Activated naive CD4-positive, alpha-beta T cell treated with anti-CD3 and anti-CD28 coated beads for 36 hours (primary cell): ENCODE data around the gene DLX3. TPM values are rescaled to one million over a fixed set of nuclear protein-coding genes. Genes with fewer than 3 reads are reported as not detected.

Experiments used
- CTCF ChIA-PET: fragments of 350-600 bp; sonication (Branson Sonifier 250); formaldehyde crosslinking; loops from one replicate; lab custom pipeline; 2021; ENCODE audit warnings: antibody characterized with exemption; lab: Charles Lee
- DNase-seq: peaks from one replicate; pipeline ENCODE4 v3.0.0-alpha.2; 2020
- H3K27ac Mint-ChIP-seq: one replicate; pipeline ENCODE4 v1.8.0; 2021; ENCODE audit warnings: mild to moderate bottlenecking, mixed read lengths
- H3K27me3 Mint-ChIP-seq: one replicate; pipeline ENCODE4 v1.8.0; 2021; ENCODE audit warnings: low read depth, mixed read lengths
- H3K36me3 Mint-ChIP-seq: one replicate; pipeline ENCODE4 v1.8.0; 2021; ENCODE audit warnings: low read depth, mixed read lengths
- H3K4me1 Mint-ChIP-seq: one replicate; pipeline ENCODE4 v1.8.0; 2021; ENCODE audit warnings: low read depth, mixed read lengths
- H3K4me3 Mint-ChIP-seq: one replicate; pipeline ENCODE4 v1.8.0; 2021; ENCODE audit warnings: mild to moderate bottlenecking, moderate library complexity, mixed read lengths
- H3K9me3 Mint-ChIP-seq: one replicate; pipeline ENCODE4 v1.8.0; 2021; ENCODE audit warnings: mixed read lengths
- intact Hi-C: fragments of 100-400 bp; cut with micrococcal nuclease; formaldehyde crosslinking; loops from one replicate; pipeline ENCODE4 v1.15.1; 2023
- total RNA-seq, 2 experiments: library from RNA; stranded (reverse); gene quantifications; one replicate each; pipeline ENCODE4 v1.2.3, GENCODE V29; 2021

DLX3 gene
- total RNA-seq, 2 experiments from 2014 or later: not detected

DNA sequence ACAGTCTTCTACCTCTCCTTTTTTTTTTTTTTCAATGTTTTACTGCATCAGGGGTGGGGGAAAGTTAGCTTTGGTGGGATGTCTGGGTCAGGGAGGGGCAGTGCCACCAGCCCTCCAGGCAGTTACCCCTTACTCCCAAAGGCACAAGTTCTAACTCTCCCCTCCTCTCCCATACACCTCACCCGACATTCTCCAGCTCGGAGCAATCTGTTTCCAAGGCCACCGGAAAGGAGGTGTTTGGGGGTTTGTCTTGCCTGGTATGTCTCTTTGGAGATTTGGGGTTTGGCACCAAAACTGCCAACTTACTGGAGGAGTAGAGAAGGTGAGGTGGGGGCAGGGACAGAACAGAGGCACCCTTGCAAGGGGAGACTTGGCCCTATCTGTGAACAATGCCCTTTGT is 4.7 kb downstream of the DLX3 start:
- intact Hi-C loops: no loop called here
- H3K27ac Mint-ChIP-seq: no peak overlapping the region
- H3K4me3 Mint-ChIP-seq: no peak overlapping the region

DNA sequence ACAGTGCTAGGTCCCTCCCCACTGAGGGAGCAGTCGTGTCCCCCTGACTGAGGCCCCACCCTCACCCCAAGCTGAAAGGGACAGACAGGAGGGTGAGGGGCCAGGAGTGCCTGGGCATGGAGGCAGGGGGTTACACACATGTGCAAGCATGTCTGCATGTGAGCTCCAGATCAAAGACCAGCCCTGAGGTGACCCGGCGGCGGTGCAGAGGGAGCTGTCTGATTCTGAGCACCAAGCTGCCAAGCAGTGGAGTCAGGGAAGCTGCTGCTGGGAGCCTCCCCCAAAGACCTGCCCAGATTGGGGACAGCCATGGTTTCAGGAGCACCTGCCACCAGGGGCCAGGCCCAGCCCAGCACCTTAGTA is 5.5 kb downstream of the DLX3 start:
- no peak for DNase-seq
- H3K27me3 Mint-ChIP-seq: peaks cover 49% of the 10 kb centered on the region
- no peaks in the 10 kb centered on the region for H3K9me3 Mint-ChIP-seq
- peaks cover 11% of the 10 kb centered on the region for H3K4me1 Mint-ChIP-seq
- CTCF ChIA-PET: interaction anchor here (1.2 to 3.4 kb wide), 4 partner anchors 8 to 47 kb away, joined by 3 to 28 read pairs (median 6); no protein-coding TSS in a partner anchor
- intact Hi-C loops: no loop called here
- H3K27ac Mint-ChIP-seq: no peak overlapping the region
- no peaks in the 10 kb centered on the region for H3K36me3 Mint-ChIP-seq
- H3K4me3 Mint-ChIP-seq: no peak overlapping the region

More for the DNA sequence above, 4.7 kb downstream of the DLX3 start:
- CTCF ChIA-PET: interaction anchor here (0.5 to 1.9 kb wide), 4 partner anchors 10 to 94 kb away, joined by 3 to 8 read pairs (median 3); no protein-coding TSS in a partner anchor
- Mint-ChIP-seq H3K9me3 (no peaks in the 10 kb centered on the region), H3K27me3 (peaks cover 57% of the 10 kb centered on the region), H3K36me3 (no peaks in the 10 kb centered on the region), H3K4me1 (peaks cover 17% of the 10 kb centered on the region)
- no peak for DNase-seq

DNA sequence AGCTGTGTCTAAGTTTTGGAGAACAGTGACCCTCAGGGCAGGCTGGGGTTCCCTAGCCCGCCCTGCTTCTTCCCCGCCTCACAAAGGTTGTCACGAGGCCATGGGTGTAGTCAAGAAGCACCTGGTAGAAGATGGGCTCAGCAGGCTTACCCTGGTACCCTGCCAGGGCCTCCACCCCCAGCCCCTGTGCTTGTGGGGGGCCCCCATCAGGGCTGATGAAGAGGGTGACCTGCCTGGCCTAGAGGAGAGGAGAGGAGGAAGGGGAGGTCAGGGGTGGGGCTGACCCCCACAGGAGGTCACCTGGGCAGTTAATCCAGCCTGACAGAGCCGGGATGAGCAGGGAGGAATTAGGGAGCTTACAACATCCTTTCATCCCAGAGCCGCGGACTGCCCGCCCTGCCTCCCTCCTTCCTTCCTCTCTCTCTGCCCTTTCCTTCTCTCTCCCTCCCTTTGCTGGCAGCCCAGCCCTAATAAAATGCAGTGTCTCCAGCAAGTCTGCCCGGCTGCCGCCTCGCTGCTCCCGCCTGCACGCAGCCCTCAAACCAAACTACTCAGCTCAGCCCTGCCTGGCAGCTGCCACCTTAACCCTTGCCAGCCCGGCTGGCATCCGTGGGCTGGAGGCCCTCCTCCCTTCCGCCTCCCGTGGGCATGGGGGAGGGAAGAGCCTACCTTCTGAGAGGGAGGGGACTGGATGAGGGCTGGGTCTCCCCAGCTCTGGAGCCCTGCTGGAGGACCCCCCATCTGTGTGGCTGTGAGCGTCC is 7.2 kb downstream of the DLX3 start:
- CTCF ChIA-PET: interaction anchor here (0.6 to 3.4 kb wide), 3 partner anchors 9 to 131 kb away, joined by 3 to 28 read pairs (median 4); no protein-coding TSS in a partner anchor
- H3K4me3 Mint-ChIP-seq: no peak overlapping the region
- intact Hi-C loops: no loop called here

DNA sequence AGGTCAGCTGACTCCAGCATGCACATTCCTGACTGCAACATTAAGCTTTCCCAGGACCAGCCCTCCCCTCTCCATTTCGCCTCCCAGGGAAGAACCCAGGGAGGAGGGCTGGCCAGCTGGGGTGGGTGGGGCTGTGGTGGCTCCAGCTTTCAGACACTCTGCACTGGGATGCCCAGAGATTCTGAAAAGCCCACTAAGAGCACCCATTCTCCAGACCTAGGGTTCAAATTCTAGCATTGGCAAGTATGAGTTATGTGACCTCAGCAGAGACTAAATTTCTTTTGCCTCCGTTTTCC is 7.8 kb downstream of the DLX3 start:
- Mint-ChIP-seq H3K27ac (no peak overlapping the region), H3K36me3 (no peaks in the 10 kb centered on the region), H3K4me3 (no peak overlapping the region), H3K27me3 (peaks cover 36% of the 10 kb centered on the region), H3K4me1 (no peaks in the 10 kb centered on the region), H3K9me3 (no peaks in the 10 kb centered on the region)
- CTCF ChIA-PET: interaction anchor here (3.4 kb wide), 1 partner anchor 10 kb away, joined by 28 read pairs; no protein-coding TSS in a partner anchor
- intact Hi-C loops: no loop called here
- DNase-seq: no peak

More for the DNA sequence above, 7.2 kb downstream of the DLX3 start:
- H3K9me3 Mint-ChIP-seq: no peaks in the 10 kb centered on the region
- no peaks in the 10 kb centered on the region for H3K36me3 Mint-ChIP-seq
- H3K27me3 Mint-ChIP-seq: peaks cover 39% of the 10 kb centered on the region
- H3K27ac Mint-ChIP-seq: no peak overlapping the region
- no peak for DNase-seq
- peaks cover under 1% of the 10 kb centered on the region for H3K4me1 Mint-ChIP-seq

DNA sequence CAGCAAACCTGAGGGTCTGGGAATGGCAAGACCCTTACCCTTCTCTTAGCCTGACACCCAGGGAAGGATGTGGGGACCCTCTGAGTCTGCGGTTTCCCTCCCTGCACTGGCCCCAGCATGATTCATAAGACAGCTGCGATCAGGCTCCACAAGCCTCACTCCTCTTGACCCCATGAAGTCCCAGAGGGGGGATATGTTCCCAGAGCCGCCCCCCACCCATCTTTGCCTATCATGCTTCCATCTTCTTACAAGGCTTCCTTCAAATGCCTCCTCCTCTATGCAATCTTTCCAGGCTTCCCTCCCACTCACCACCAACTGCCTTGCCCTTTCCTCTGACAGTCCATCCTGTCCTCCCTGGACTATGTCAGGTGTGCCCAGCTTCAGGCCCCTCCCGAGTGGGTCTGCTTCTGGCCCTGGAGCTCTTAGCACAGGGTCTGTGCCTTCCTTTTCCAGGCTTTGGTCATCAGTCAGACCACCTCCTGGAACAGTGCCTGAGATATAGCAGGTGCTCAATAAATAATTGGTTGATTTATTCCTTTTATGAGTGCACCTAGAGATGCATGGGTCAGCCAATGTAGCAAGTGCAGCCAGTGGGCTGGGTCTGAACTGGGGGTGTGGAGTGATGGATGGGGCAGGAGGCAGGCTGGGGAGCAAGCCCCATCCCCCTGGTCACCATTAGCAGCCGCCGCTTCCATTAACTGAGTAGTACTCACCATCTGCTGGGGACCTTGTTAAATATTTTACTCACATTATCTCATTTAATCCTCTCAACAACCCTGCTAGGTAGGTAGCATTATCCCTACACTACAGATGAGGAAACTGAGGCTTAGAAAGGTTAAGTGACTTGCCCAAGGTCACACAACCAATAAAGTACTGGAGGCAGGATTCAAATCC is 8.4 kb downstream of the DLX3 start:
- H3K27me3 Mint-ChIP-seq: peaks cover 34% of the 10 kb centered on the region
- no peaks in the 10 kb centered on the region for H3K9me3 Mint-ChIP-seq
- H3K27ac Mint-ChIP-seq: no peak overlapping the region
- no peak overlapping the region for H3K4me3 Mint-ChIP-seq
- H3K36me3 Mint-ChIP-seq: no peaks in the 10 kb centered on the region
- DNase-seq: no peak
- H3K4me1 Mint-ChIP-seq: no peaks in the 10 kb centered on the region
- CTCF ChIA-PET: interaction anchor here (1.1 to 3.4 kb wide), 4 partner anchors 10 to 35 kb away, joined by 3 to 28 read pairs (median 4); no protein-coding TSS in a partner anchor
- intact Hi-C loops: no loop called here

DNA sequence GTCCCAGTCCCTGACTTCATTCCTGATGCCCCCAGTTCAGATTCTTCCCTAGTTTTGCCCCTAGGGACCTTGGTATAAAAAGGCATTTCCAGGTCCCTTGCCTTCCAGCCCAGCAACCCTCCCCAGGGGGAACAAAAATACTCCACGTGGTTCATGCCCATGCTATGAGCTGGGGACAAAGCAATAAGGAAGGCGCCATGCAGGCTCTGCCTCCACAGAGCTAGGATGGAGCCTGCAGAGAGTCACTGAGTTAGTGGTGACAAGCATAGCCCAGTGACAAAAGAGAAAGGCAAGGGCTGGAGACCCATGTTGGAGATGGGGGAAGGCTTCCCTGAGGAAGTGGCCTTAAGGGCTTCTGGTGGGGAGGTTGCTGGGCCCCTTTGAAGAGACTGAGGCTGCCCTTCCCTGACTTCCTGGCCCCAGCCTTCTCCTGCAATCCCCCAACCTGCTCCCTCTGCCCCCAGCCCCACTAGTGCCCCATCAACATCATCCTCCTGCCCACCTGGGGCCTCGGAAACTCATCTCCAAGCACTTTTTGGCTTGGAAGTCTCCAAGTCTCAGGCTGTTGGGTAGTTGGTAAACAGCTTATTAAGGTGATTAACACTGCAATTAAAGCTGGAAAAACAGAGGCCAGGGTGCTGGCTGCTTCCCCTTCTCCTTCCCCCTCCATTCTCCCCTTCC is 9.6 kb downstream of the DLX3 start:
- Mint-ChIP-seq H3K4me1 (no peaks in the 10 kb centered on the region), H3K9me3 (no peaks in the 10 kb centered on the region), H3K27me3 (peaks cover 26% of the 10 kb centered on the region), H3K4me3 (no peak overlapping the region), H3K36me3 (no peaks in the 10 kb centered on the region), H3K27ac (no peak overlapping the region)
- DNase-seq: no peak
- CTCF ChIA-PET: interaction anchor here (1.1 to 1.2 kb wide), 3 partner anchors 11 to 34 kb away, joined by 3 to 5 read pairs (median 3); no protein-coding TSS in a partner anchor
- intact Hi-C loops: no loop called here

DNA sequence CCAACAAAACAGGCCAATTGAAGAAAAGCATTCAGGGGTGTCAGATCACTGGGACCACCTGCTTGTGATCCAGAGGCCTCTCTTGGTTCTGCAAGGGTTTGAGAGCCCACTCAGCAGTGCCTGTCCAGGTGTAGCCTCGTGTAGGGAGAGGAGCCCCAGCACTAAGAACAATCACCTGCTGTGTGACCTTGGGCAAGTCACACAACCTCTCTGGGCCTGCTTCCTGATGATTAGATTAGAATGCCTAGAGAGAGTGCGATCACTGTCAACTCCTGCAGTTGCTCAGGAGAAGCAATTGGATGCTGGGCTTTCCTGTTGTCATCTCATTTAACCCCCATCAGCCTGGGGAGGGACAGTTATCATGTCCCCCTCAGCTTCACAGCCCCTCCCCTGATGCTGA is 10.2 kb downstream of the DLX3 start:
- H3K36me3 Mint-ChIP-seq: no peaks in the 10 kb centered on the region
- H3K9me3 Mint-ChIP-seq: no peaks in the 10 kb centered on the region
- CTCF ChIA-PET: interaction anchor here (0.7 to 1.3 kb wide), 2 partner anchors 9 to 82 kb away, joined by 3 read pairs; no protein-coding TSS in a partner anchor
- H3K4me3 Mint-ChIP-seq: no peak overlapping the region
- H3K27ac Mint-ChIP-seq: no peak overlapping the region
- H3K27me3 Mint-ChIP-seq: peaks cover 24% of the 10 kb centered on the region
- no peak for DNase-seq
- intact Hi-C loops: no loop called here
- no peaks in the 10 kb centered on the region for H3K4me1 Mint-ChIP-seq

DNA sequence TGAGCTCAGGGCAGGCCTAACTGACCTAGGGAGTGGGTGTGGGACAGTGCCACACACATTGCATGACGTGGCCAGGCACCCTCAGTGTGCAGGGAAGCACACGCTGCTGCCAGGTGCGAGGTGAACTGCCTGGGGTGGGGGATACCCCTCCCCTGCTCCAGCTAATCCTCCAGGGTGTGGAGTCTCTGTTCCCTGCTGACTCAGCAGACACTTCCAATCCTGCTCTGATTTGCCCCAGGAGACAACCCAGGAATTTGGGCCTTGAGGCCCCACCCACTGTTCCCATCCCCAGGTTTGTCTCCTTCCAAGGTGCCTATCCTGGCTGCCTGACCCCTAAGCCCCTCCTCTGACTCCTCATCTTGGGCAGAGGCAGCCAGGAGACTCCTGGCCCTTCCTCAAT is 10.7 kb downstream of the DLX3 start:
- no peak overlapping the region for H3K27ac Mint-ChIP-seq
- H3K9me3 Mint-ChIP-seq: no peaks in the 10 kb centered on the region
- CTCF ChIA-PET: interaction anchor here (0.7 to 1.5 kb wide), 3 partner anchors 10 to 427 kb away, joined by 3 read pairs; no protein-coding TSS in a partner anchor
- no peak for DNase-seq
- H3K27me3 Mint-ChIP-seq: peaks cover 21% of the 10 kb centered on the region
- no peak overlapping the region for H3K4me3 Mint-ChIP-seq
- no peaks in the 10 kb centered on the region for H3K36me3 Mint-ChIP-seq
- H3K4me1 Mint-ChIP-seq: no peaks in the 10 kb centered on the region
- intact Hi-C loops: no loop called here

DNA sequence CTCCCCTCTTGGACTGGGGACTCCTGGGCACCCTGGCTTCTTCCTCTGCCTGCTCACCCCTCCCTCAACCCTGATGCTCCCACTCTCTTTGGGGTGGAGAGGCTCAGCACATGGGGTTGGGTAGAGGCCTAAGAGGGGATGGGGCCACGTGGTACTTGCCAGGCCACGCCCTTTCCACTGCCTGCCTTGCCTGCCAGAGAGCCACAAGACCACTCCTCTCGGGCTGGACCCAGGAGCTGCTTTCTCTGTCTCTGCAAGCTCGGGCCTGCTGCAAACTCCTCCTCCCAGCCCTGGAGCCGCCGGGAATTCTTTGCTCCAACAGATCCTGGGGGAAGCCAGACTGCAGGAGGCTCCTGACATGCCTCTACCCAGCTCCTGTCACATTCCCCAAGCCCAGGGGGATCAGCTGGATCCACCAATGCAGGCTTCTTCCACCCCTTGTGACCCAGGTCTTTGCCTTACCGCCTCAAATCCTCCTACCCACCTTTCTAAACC is 14.3 kb downstream of the DLX3 start:
- Mint-ChIP-seq H3K27me3 (peaks cover 8% of the 10 kb centered on the region), H3K27ac (no peak overlapping the region), H3K36me3 (no peaks in the 10 kb centered on the region), H3K4me3 (no peak overlapping the region), H3K9me3 (no peaks in the 10 kb centered on the region), H3K4me1 (no peaks in the 10 kb centered on the region)
- CTCF ChIA-PET: interaction anchor here (1.1 kb wide), 1 partner anchor 9 kb away, joined by 3 read pairs; no protein-coding TSS in a partner anchor
- intact Hi-C loops: no loop called here
- DNase-seq: no peak

DNA sequence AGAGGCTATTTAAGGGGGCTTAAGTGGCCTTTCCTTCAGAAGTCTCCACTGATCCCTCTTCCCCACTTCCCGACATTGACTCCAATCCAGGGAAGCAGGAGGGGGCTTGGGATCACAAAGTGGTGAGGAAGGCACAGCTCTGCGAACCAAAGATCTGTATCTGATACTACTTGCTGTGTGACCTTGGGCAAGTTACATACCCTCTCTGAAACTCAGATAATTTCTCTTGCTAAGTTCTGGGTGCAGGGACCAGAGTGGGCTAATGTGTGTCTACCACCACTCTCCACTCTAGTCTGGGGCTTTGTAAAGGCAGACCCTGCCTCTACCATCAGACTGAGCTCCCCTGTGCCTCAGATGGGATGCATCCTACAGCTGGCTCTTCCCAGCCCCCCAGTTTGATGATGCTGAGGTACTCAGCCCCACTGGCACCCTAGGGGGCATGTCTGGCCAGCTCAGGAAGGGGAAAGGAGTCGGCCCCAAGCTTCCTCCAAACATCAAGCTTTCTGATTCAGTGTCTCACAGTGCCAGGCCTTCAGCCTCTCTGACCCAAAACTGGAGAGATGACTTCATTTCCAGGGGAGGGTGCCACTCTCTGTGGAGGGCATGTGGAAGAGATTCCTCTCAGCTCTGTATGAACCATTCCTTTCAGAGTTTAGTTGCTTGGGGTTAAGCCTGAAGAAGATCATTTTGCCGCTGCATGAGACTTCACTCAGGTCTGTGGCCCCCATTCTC is 15.1 kb downstream of the DLX3 start:
- no peaks in the 10 kb centered on the region for H3K4me1 Mint-ChIP-seq
- no peak overlapping the region for H3K4me3 Mint-ChIP-seq
- peaks cover 8% of the 10 kb centered on the region for H3K27me3 Mint-ChIP-seq
- intact Hi-C loops: no loop called here
- no peaks in the 10 kb centered on the region for H3K36me3 Mint-ChIP-seq
- H3K9me3 Mint-ChIP-seq: no peaks in the 10 kb centered on the region
- H3K27ac Mint-ChIP-seq: no peak overlapping the region
- CTCF ChIA-PET: interaction anchor here (0.6 to 7.9 kb wide), 4 partner anchors 10 to 238 kb away, joined by 3 to 51 read pairs (median 5); no protein-coding TSS in a partner anchor
- DNase-seq: no peak

DNA sequence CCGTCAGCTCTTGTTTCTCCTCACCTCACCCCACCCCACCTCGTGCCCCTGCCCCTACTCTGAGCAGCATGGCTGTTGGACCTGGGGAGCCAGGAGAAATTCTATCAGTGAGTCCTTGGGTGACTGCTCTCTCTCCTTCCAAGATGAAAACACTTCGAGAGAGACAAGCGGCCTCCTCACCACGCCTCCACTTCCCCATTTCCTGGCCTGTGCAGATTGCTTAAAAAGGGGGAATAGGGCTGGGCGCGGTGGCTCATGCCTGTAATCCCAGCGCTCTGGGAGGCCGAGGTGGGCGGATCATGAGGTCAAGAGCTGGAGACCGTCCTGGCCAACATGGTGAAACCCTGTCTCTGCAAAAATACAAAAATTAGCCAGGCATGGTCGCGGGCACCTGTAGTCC is 16.5 kb downstream of the DLX3 start:
- no peaks in the 10 kb centered on the region for H3K4me1 Mint-ChIP-seq
- intact Hi-C loops: no loop called here
- no peaks in the 10 kb centered on the region for H3K9me3 Mint-ChIP-seq
- DNase-seq: no peak
- no peak overlapping the region for H3K4me3 Mint-ChIP-seq
- CTCF ChIA-PET: interaction anchor here (0.8 to 7.9 kb wide), 3 partner anchors 16 to 26 kb away, joined by 3 to 51 read pairs (median 7); partner anchors contain the start of gene DLX3
- no peak overlapping the region for H3K27ac Mint-ChIP-seq
- H3K36me3 Mint-ChIP-seq: no peaks in the 10 kb centered on the region
- H3K27me3 Mint-ChIP-seq: peaks cover 16% of the 10 kb centered on the region
